NCI-H1436 treated with DMSO at 0.1 percent for 48 hours (cell line): ENCODE data around the gene RFPL2.
"Not testable (repeated sequence)": the region's sequence is repeated elsewhere in the genome, so short reads cannot be mapped to it uniquely, and the experiment has no call there.

Experiments used
- DNase-seq: peaks from one replicate; lab custom pipeline; 2025; lab: John Stamatoyannopoulos, UW

The RFPL2 gene

GRCh38 chr22:32164075-32164860, 40.6 kb downstream of the RFPL2 start:
- DNase-seq, result no peak

DNA sequence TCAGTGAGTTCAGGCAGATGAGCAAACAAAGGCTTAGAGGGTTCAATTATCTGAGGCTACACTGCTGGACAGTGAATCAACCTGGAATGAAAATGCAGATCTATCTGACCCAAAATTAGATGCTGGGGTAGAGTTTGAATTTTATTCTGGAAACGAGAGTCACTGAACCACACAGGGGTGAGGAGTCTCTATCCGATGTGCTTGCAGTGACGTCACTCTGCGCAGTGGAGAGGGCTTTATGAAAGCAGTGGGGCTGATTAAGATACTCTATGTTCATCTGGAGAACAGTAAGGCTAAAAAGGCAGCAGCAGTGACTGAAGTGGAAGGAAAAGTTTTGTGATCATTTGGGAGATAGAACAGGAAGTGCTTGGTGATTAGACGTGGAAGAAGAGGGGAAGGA, 44.5 kb downstream of the RFPL2 start:
- DNase-seq, result not testable (repeated sequence)

GRCh38 chr22:32158712-32159533, 46.0 kb downstream of the RFPL2 start, which contains the start of gene C22orf42:
C22orf42 (minus strand) TSS chr22:32159303; CDS start chr22:32159215, 88 bp downstream.
- no peak for DNase-seq

DNA sequence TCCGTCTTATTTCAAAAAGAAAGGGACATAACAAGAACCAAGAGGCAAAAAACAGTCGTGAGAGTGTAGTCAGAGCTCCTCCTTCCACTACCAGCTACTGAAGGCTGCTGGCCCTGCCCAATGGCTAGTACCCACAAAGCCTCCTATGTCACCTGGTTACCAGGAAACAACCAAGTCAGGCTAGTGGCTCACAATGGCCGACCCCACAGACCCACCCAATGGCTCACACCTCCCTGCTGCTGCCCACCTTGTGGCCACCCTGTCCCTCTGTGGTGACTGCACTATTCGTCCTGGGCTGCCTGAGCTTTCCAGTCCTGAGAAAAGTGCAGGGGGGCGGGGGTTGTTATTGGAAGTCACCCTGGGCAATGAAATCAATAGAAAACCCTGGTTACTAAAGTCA, 47.2 kb downstream of the RFPL2 start:
- not testable (repeated sequence) for DNase-seq

- DNase-seq, result not testable (repeated sequence)
These were observed 50.1 kb downstream of the RFPL2 start for GRCh38 chr22:32154727-32155126.

DNA sequence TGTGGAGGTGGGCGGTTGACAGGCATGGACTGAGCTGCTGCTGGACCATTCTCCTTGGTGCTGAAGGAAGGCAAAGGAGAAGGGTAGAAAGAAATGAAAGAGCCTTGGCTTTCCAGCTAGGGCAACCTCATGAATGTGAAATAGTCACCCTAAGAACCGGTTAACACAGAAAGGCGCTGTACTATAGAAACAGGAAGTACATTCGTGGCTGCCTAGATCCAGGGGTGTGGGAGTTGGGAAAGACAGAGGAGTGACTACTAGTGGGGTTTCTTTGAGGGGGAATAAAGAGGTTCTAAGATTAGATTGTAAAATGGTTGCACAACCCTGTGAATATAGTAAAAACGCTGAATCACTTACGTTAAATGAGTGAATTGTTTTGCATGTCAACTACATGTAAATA, 53.2 kb downstream of the RFPL2 start:
- DNase-seq, result not testable (repeated sequence)

DNA sequence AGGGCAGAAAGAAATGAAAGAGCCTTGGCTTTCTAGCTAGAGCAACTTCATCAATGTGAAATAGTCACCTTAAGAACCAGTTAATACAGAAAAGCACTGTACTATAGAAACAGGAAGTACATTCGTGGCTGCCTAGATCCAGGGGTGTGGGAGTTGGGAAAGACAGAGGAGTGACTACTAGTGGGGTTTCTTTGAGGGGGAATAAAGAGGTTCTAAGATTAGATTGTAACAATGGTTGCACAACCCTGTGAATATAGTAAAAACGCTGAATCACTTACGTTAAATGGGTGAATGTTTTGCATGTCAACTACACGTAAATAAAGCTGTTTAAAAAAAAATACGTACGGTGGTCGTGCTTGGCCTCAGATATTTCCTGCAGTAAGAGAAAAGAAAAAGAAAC, 54.2 kb downstream of the RFPL2 start:
- DNase-seq, result not testable (repeated sequence)

GRCh38 chr22:32148372-32148771, 56.5 kb downstream of the RFPL2 start:
- not testable (repeated sequence) for DNase-seq

- not testable (repeated sequence) for DNase-seq
These were observed 57.7 kb downstream of the RFPL2 start for GRCh38 chr22:32147128-32147527.

DNA sequence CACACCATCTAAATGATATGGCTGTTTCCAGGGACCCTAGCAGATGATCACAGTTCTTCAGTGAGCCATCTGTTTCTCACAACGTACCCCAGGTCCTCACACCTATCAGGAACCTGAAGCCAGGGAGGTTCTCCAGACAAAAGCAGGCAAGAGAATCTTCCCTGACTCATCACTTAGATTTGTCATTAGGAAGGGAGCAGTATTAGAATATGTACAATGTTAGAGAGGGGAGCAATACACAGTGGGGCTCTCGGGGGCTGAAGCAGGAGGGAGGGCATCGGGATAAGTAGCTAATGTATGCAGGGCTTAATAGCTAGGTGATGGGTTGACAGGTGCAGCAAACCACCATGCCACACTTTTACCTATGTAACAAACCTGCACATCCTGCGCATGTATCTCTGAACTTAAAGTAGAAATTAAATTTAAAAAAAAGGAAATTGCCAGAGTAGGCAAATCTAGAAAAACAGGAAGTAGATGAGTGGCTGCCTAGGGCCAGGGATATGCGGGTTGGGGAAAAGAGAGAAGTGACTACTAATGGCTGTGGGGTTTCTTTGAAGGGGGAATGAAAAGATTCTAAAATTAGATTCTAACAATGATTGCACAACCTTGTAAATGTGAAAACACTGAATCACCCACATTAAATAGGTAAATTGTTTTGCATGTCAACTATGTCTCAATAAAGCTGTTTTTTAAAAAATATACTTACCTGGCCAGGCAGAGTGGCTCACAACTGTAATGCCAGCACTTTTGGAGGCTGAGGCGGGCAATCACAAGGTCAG, 60.2 kb downstream of the RFPL2 start:
- DNase-seq, result no peak

DNA sequence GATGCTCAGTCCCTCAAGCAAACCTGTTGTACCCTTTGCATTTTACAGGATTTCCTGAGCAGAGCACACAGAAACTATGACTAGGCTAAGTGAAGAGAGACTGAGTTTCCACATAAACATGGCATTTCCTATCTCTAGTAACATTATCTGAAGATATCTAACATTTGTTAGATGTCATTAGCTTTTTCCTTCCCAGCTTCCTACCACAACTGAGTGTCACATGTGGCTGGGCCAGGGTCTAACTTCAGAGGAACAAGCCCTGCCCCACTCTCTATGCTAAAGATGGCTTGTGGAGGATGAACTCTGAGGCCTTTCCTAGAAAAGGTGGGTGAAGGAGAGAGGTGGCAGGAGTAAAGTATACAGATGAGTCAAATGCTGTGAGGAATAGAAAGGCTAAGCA, 62.3 kb downstream of the RFPL2 start:
- no peak for DNase-seq

- not testable (repeated sequence) for DNase-seq
These were observed 64.2 kb downstream of the RFPL2 start for GRCh38 chr22:32140688-32141087.
